GM23338 (cell line): Measurements from ENCODE around the gene FAM13B.

Experiments
- CREB1 ChIP-seq: fragments of 250-450 bp; sonication (Bioruptor Pico); IDR thresholded peaks from 2 replicates; pipeline ENCODE4 v1.5.0; 2020; ENCODE audit warnings: low read depth, mild to moderate bottlenecking, moderate library complexity
- EZH2 ChIP-seq: fragments of 200-600 bp; sonication (generic); IDR thresholded peaks from one replicate; pipeline ENCODE4 v1.8.0; 2017; ENCODE audit warnings: antibody characterized with exemption, mild to moderate bottlenecking, low read depth; ENCODE audit not compliant: unreplicated experiment
- EZH2phosphoT487 ChIP-seq: fragments of 200-600 bp; sonication (generic); IDR thresholded peaks from one replicate; pipeline ENCODE4 v1.8.1; 2018; ENCODE audit warnings: antibody characterized with exemption; ENCODE audit not compliant: unreplicated experiment
- JUNB ChIP-seq: IDR thresholded peaks from one replicate; pipeline ENCODE4 v1.6.1; 2016; ENCODE audit warnings: antibody characterized with exemption; ENCODE audit not compliant: unreplicated experiment
- POLR2AphosphoS5 ChIP-seq: IDR thresholded peaks from 2 replicates; pipeline ENCODE4 v1.6.1; 2016; ENCODE audit warnings: antibody characterized with exemption, low read depth
- TF ChIP-seq, protein P1 (sequence below), 2 experiments: fragments of 200-600 bp in 1 of 2; sonication (generic) in 1 of 2; conservative IDR thresholded peaks; 2 replicates each; pipeline versions ENCODE4 v1.5.1 to v1.6.1; 2016 to 2017; ENCODE audit warnings: antibody characterized with exemption in 2 of 2, low read depth in 2 of 2, mild to moderate bottlenecking in 2 of 2, moderate library complexity in 1 of 2
- TF ChIP-seq, protein P2 (sequence below): fragments of 250-450 bp; sonication (Bioruptor Pico); IDR thresholded peaks from 2 replicates; pipeline ENCODE4 v1.5.0; 2020; ENCODE audit warnings: mild to moderate bottlenecking, moderate library complexity
- TF ChIP-seq, protein P3 (sequence below): IDR thresholded peaks from 2 replicates; pipeline ENCODE4 v1.6.1; 2016; ENCODE audit warnings: antibody characterized with exemption
- TF ChIP-seq, protein P4 (sequence below): IDR thresholded peaks from one replicate; pipeline ENCODE4 v1.6.1; 2018; ENCODE audit warnings: antibody characterized with exemption; ENCODE audit not compliant: unreplicated experiment

DNA sequence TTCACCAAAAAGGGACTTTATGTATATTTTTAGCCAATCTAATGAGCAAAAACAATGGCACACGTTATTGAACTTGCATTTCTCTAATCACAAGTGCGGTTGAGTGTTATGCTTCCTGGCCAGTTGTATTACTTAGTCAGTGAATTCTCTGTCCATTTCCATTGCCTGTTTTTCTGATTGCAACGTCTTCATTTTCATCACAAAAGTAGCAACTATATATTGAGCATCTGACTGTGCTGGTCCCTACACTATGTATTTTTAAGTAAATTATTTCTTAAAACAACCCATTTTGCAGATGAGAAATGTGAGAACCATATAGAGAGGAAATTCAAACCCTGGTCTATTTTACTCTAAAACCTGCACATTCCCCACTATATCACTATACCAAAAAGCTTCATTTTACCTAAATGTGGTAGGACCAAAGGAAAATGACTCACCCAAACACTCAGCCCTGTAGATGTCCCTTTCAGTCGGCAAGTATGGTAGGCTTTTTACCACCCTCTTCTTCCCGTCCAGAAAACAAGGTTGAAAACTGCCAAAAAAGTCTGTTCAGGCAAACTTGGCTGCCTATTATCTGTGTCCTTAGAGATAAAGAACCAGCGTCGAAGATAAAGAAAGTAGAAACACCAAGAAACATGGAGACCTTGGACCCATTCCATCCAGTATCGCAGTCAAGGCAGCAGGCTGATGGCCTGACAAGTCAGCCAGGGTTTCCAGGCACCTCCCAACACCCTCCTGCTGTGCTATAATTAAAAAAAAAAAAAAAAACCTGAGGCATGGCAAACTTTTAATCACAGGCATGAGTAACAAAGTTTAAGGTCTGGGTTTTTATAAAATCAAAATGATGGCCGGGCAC is 18.8 kb upstream of the FAM13B start:
- TF ChIP-seq, protein P1, sequence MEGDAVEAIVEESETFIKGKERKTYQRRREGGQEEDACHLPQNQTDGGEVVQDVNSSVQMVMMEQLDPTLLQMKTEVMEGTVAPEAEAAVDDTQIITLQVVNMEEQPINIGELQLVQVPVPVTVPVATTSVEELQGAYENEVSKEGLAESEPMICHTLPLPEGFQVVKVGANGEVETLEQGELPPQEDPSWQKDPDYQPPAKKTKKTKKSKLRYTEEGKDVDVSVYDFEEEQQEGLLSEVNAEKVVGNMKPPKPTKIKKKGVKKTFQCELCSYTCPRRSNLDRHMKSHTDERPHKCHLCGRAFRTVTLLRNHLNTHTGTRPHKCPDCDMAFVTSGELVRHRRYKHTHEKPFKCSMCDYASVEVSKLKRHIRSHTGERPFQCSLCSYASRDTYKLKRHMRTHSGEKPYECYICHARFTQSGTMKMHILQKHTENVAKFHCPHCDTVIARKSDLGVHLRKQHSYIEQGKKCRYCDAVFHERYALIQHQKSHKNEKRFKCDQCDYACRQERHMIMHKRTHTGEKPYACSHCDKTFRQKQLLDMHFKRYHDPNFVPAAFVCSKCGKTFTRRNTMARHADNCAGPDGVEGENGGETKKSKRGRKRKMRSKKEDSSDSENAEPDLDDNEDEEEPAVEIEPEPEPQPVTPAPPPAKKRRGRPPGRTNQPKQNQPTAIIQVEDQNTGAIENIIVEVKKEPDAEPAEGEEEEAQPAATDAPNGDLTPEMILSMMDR (conservative IDR thresholded peaks at IDR 0.05; ENCODE audit: low read depth in 2 of 2), result no peak
- TF ChIP-seq, protein P2, sequence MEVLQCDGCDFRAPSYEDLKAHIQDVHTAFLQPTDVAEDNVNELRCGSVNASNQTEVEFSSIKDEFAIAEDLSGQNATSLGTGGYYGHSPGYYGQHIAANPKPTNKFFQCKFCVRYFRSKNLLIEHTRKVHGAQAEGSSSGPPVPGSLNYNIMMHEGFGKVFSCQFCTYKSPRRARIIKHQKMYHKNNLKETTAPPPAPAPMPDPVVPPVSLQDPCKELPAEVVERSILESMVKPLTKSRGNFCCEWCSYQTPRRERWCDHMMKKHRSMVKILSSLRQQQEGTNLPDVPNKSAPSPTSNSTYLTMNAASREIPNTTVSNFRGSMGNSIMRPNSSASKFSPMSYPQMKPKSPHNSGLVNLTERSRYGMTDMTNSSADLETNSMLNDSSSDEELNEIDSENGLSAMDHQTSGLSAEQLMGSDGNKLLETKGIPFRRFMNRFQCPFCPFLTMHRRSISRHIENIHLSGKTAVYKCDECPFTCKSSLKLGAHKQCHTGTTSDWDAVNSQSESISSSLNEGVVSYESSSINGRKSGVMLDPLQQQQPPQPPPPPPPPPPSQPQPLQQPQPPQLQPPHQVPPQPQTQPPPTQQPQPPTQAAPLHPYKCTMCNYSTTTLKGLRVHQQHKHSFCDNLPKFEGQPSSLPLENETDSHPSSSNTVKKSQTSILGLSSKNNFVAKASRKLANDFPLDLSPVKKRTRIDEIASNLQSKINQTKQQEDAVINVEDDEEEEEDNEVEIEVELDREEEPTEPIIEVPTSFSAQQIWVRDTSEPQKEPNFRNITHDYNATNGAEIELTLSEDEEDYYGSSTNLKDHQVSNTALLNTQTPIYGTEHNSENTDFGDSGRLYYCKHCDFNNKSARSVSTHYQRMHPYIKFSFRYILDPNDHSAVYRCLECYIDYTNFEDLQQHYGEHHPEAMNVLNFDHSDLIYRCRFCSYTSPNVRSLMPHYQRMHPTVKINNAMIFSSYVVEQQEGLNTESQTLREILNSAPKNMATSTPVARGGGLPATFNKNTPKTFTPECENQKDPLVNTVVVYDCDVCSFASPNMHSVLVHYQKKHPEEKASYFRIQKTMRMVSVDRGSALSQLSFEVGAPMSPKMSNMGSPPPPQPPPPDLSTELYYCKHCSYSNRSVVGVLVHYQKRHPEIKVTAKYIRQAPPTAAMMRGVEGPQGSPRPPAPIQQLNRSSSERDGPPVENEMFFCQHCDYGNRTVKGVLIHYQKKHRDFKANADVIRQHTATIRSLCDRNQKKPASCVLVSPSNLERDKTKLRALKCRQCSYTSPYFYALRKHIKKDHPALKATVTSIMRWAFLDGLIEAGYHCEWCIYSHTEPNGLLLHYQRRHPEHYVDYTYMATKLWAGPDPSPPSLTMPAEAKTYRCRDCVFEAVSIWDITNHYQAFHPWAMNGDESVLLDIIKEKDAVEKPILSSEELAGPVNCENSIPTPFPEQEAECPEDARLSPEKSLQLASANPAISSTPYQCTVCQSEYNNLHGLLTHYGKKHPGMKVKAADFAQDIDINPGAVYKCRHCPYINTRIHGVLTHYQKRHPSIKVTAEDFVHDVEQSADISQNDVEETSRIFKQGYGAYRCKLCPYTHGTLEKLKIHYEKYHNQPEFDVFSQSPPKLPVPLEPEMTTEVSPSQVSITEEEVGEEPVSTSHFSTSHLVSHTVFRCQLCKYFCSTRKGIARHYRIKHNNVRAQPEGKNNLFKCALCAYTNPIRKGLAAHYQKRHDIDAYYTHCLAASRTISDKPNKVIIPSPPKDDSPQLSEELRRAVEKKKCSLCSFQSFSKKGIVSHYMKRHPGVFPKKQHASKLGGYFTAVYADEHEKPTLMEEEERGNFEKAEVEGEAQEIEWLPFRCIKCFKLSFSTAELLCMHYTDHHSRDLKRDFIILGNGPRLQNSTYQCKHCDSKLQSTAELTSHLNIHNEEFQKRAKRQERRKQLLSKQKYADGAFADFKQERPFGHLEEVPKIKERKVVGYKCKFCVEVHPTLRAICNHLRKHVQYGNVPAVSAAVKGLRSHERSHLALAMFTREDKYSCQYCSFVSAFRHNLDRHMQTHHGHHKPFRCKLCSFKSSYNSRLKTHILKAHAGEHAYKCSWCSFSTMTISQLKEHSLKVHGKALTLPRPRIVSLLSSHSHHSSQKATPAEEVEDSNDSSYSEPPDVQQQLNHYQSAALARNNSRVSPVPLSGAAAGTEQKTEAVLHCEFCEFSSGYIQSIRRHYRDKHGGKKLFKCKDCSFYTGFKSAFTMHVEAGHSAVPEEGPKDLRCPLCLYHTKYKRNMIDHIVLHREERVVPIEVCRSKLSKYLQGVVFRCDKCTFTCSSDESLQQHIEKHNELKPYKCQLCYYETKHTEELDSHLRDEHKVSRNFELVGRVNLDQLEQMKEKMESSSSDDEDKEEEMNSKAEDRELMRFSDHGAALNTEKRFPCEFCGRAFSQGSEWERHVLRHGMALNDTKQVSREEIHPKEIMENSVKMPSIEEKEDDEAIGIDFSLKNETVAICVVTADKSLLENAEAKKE (CRISPR knock-in tag), result no peak
- no peak for TF ChIP-seq CREB1 (CRISPR knock-in tag)
- TF ChIP-seq POLR2AphosphoS5, result no peak
- no peak for TF ChIP-seq EZH2
- TF ChIP-seq, protein P3, sequence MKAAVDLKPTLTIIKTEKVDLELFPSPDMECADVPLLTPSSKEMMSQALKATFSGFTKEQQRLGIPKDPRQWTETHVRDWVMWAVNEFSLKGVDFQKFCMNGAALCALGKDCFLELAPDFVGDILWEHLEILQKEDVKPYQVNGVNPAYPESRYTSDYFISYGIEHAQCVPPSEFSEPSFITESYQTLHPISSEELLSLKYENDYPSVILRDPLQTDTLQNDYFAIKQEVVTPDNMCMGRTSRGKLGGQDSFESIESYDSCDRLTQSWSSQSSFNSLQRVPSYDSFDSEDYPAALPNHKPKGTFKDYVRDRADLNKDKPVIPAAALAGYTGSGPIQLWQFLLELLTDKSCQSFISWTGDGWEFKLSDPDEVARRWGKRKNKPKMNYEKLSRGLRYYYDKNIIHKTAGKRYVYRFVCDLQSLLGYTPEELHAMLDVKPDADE, result no peak
- TF ChIP-seq, protein P4, sequence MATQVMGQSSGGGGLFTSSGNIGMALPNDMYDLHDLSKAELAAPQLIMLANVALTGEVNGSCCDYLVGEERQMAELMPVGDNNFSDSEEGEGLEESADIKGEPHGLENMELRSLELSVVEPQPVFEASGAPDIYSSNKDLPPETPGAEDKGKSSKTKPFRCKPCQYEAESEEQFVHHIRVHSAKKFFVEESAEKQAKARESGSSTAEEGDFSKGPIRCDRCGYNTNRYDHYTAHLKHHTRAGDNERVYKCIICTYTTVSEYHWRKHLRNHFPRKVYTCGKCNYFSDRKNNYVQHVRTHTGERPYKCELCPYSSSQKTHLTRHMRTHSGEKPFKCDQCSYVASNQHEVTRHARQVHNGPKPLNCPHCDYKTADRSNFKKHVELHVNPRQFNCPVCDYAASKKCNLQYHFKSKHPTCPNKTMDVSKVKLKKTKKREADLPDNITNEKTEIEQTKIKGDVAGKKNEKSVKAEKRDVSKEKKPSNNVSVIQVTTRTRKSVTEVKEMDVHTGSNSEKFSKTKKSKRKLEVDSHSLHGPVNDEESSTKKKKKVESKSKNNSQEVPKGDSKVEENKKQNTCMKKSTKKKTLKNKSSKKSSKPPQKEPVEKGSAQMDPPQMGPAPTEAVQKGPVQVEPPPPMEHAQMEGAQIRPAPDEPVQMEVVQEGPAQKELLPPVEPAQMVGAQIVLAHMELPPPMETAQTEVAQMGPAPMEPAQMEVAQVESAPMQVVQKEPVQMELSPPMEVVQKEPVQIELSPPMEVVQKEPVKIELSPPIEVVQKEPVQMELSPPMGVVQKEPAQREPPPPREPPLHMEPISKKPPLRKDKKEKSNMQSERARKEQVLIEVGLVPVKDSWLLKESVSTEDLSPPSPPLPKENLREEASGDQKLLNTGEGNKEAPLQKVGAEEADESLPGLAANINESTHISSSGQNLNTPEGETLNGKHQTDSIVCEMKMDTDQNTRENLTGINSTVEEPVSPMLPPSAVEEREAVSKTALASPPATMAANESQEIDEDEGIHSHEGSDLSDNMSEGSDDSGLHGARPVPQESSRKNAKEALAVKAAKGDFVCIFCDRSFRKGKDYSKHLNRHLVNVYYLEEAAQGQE, result no peak
- TF ChIP-seq EZH2phosphoT487, result no peak
- TF ChIP-seq JUNB, result no peak
